Stimulated activated naive CD8-positive, alpha-beta T cell treated with anti-CD3 and anti-CD28 coated beads, Interleukin-15, Interleukin-2, amounts not matched to agents 100 U/mL and 50 U/mL, for 24 hours (primary cell): ENCODE measurements around the gene RAB4B.
"Not testable (repeated sequence)": the region's sequence is repeated elsewhere in the genome, so short reads cannot be mapped to it uniquely, and the experiment has no call there.

ENCODE experiments used
- ATAC-seq: fragments of 150-1000 bp; cut with Tn5 transposase; one replicate; pipeline ENCODE4 v1.10.0; 2021
- DNase-seq: peaks from one replicate; pipeline ENCODE4 v3.0.0; 2021

Gene RAB4B

DNA sequence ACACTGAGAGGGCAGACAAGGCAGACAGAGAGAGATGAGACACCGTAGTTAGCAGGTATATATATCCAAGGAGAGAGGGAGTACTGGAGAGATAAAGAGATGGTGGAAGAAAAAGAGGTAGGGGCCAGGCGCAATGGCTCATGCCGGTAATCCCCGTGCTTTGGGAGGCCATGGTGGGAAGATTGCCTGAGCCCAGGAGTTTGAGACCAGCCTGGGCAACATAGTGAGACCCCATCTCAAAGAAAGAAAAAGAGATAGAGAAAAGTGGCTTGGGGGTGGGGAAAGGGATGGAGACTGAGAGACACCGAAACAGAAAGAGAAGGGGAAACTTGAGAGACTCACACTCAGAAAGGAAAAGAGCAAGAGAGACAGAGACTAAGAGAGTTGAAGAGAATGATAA lies 2.5 kb downstream of the RAB4B start:
- ATAC-seq (no peak), DNase-seq (no peak)

- DNase-seq (no peak), ATAC-seq (no peak)
Observed at GRCh38 chr19:40781140-40781539, 3.1 kb downstream of the RAB4B start.

GRCh38 chr19:40783711-40784110 lies 5.7 kb downstream of the RAB4B start:
- ATAC-seq (no peak), DNase-seq (no peak)

GRCh38 chr19:40784146-40784545 lies 6.1 kb downstream of the RAB4B start:
- DNase-seq, ATAC-seq: not testable (repeated sequence)

DNA sequence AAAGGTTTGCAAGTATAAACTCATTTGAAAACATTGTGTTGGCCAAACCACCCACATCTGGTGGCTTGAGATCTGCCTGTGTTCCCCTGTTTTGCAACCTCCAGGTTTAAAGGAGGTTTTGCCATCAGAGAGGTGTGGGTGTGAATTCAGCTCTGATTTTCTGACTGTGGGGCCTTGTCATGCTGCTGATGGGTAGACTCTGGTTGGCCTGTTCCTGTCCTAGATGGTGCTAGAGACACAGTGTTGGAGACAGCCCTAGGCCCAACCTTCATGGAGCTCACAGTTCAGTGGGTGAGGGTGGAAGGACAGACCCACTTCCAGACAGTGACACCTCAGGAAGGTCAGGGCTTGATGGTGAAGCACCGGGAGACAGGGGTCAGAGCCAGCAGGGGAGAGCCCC lies 7.5 kb downstream of the RAB4B start:
- DNase-seq (no peak), ATAC-seq (peak; percentile 34)

GRCh38 chr19:40786060-40787037 lies 8.3 kb downstream of the RAB4B start:
- no peak for ATAC-seq
- no peak for DNase-seq

- DNase-seq = no peak
- ATAC-seq = no peak
Observed at GRCh38 chr19:40791349-40791748, 13.3 kb downstream of the RAB4B start.

GRCh38 chr19:40791996-40792395 lies 13.9 kb downstream of the RAB4B start:
- DNase-seq (no peak), ATAC-seq (no peak)

- DNase-seq = no peak
- ATAC-seq = no peak
Observed at GRCh38 chr19:40797166-40797962, 19.3 kb downstream of the RAB4B start.

DNA sequence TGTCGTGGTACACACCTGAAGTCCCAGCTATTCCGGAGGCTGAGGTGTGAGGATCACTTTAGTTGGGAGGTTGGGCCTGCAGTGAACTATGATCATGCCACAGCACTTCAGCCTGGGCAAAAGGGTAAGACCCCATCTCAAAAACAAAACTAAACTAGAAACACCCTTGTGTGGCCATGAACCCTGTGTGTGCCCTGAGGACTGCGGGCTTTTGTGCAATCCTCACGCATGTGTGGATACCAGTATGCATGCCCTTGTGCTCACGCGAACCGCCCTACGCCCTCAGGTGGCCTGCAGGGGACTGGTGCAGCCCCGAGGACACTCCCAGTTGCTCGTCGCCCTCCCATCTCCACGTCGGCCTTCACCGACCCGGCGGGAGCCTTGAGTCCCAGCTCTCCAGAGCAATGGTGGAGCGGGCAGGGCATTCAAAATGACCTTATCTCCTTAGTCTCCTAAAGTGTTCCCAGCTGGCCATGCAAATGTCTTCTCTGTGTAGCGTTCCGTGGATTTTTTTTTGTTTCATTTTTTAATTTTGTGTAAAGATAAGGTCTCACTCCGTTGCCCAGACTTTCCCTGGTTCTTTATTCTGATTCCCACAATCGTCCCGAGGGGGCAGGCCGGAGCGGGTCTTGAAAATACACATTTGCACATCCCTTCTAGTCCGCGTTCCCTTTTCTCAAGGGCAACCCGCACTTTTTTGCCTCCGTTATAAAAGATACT lies 20.1 kb downstream of the RAB4B start:
- peak; percentile 74 for DNase-seq
- peak; percentile 41 for ATAC-seq

- ATAC-seq (peak; percentile 87), DNase-seq (peak; percentile 100)
Observed at GRCh38 chr19:40798683-40799557, 20.9 kb downstream of the RAB4B start, which contains the start of gene EGLN2. Gene EGLN2 (plus strand): TSS chr19:40799191. CDS start chr19:40800573, 1,382 bp downstream.

DNA sequence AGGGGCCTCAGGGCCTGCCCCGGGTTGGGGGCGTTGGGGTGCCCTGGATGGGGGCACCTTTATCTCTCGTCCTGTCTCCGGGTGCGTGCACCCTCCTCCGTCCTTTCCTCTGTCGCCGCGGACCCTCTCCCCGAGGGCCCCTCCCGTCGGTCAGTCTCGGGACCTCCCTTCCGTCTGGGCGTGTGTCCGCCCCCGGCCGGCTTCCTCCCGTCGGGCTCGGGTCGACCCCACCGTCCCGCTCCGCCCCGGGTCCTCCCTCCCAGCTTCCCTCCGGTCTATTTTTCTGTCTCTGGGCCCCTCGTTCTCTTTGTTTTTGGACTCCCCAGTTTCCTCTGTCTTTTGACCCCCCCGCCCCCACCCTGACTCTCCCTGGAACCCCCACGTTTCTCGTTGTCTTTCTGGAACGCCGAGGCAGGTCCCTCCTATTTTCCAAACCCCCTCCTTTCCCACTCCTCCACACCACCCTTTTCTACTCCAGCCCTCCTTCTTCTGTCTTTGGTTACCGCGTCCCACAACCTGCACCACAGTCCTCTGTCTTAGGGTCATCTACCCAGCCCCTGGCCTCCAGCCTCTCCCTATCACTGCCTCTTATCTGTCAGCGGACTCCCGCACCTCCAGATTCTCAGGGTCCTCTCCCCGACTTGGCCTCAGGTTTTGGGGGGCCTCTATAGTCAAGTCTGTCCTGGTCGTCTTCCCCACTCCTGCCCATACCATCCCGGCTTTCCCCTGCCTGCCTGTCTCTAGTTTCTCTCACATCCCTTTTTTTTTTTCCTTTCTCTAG lies 21.7 kb downstream of the RAB4B start:
- ATAC-seq = no peak
- DNase-seq = peak; percentile 61

- ATAC-seq (no peak), DNase-seq (no peak)
Observed at GRCh38 chr19:40800339-40800996, 22.4 kb downstream of the RAB4B start.

DNA sequence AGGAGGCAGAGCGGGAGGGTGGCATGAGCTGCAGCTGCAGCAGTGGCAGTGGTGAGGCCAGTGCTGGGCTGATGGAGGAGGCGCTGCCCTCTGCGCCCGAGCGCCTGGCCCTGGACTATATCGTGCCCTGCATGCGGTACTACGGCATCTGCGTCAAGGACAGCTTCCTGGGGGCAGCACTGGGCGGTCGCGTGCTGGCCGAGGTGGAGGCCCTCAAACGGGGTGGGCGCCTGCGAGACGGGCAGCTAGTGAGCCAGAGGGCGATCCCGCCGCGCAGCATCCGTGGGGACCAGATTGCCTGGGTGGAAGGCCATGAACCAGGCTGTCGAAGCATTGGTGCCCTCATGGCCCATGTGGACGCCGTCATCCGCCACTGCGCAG lies 22.9 kb downstream of the RAB4B start:
- DNase-seq (no peak), ATAC-seq (no peak)

DNA sequence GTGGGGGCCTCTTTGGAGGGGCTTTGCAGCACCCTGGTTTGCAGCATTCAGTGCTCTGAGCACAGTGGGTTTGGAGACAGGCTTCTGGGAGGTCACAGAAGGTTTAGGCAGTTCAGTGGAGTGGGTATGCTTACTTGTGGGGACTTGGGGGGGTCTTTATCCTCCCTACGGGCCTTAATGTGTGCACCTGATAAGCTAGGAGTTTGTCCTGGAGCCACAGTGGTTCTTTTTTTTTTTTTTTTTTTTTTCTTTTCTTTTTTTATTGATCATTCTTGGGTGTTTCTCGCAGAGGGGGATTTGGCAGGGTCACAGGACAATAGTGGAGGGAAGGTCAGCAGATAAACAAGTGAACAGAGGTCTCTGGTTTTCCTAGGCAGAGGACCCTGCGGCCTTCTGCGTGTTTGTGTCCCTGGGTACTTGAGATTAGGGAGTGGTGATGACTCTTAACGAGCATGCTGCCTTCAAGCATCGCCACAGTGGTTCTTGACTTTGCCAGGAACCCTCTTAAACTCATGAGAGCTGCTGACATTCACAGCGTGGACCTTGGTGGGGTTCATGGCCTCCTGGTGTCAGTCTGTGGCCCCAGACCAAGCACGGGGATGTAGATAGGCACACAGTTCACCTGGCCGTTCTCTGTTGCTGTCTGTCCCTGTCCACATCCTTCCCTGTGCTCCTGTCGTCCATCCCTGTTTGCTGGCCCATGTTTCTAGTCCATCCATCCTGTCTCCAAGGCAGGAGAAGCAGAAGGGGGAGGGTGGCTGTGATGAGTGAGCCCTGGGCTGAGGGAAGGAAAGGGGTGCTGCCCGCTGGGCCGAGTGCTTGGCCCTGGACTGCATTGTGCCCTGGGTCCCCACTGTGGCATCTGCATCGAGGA lies 23.6 kb downstream of the RAB4B start:
- DNase-seq (no peak), ATAC-seq (no peak)

- DNase-seq = no peak
Observed at GRCh38 chr19:40802300-40803169, 24.5 kb downstream of the RAB4B start.

GRCh38 chr19:40803170-40803856 lies 25.3 kb downstream of the RAB4B start:
- ATAC-seq (no peak), DNase-seq (no peak)

More at GRCh38 chr19:40802300-40803169, 24.5 kb downstream of the RAB4B start:
- no peak for ATAC-seq
